ENCODE data around the gene PBX1.

The PBX1 gene

DNA sequence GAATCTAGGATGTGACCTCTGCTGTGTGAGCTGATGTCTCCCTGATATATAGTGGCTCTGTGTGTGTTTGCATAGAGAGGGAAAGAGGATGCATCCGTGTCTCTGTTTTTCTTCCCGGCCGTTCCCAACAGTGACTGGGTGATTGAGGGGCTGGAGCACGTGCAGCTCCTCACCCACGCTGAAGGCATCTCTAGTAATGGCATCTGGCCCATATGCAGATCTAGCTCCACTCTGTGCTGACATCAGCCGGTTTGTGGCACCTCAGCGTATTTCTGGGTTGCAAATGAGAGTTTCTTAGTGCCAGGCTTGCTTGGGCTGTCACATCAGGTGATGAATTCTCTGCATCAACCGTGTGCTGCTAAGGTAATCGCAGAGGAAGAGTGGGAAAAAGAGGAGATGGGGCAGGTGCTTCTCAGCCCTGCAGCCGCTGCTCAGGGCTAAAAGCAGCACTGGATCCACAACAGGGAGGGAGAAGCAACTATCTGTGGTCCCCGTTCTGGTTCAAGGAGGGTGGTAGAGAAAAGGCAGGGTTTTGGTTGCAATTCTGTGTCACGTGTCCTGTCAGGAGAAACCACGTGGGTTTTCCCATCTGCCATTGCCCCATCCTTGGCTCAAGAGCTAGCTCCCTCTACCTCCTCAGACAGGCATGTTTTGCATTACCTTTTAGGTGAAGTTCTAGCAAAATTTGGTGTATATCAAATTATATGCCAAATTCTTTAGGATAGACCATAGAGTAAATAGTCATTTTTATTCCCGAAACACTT lies 282.9 kb downstream of the PBX1 start:
- DNase-seq, result no peak

DNA sequence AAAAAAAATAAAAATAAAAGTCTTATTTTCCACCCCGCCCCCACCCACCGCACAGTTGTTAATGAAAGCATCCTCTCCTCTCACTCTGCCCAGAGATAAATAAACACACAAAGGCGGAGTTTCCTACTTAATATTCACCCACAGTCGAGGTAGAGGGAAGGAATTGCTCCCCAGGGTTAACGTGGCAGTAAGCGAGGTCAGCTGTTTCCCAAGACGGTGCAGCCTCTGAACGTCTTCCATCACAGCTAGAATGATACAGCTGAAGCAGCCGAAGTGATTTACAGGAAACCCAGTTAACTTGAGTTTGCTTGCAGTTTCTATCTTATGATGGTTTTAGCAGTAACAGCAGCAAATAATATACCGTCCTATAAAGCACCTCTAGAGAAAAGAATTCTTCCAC lies 283.9 kb downstream of the PBX1 start:
- no peak for DNase-seq

DNA sequence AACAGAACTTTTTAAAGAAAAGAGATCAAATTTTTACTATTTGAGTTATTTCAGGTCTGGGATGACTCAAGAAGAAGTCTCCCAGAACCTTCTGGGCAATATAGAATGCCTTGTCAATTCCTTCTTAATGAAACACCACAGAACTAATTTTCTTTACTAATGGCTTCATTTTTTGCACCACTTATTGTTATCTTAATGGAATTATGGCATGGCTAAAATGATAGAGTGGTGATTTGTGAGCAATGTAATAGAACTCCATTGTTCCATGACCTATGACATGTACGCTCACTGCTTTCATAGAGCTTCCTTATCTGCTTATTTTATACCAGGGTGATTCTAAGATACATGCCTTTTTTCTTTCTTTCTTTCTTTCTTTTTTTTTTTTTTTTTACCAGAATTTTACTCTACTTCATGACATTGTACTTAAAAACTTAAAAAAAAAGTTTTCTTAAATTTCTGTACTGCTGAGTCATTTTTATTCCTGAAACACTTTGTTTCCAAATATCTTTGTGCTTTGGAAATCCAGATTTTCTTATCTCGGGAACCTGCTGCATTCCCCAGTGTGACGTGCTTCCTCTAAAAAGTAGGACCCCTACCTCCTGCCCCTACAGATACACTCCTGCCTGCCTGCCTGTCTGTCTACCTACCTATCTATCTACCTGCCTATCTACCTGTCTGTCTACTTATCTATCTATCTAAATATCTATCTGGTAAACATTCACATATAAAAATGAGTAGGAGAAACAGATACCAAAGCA lies 284.9 kb downstream of the PBX1 start:
- no peak for DNase-seq

DNA sequence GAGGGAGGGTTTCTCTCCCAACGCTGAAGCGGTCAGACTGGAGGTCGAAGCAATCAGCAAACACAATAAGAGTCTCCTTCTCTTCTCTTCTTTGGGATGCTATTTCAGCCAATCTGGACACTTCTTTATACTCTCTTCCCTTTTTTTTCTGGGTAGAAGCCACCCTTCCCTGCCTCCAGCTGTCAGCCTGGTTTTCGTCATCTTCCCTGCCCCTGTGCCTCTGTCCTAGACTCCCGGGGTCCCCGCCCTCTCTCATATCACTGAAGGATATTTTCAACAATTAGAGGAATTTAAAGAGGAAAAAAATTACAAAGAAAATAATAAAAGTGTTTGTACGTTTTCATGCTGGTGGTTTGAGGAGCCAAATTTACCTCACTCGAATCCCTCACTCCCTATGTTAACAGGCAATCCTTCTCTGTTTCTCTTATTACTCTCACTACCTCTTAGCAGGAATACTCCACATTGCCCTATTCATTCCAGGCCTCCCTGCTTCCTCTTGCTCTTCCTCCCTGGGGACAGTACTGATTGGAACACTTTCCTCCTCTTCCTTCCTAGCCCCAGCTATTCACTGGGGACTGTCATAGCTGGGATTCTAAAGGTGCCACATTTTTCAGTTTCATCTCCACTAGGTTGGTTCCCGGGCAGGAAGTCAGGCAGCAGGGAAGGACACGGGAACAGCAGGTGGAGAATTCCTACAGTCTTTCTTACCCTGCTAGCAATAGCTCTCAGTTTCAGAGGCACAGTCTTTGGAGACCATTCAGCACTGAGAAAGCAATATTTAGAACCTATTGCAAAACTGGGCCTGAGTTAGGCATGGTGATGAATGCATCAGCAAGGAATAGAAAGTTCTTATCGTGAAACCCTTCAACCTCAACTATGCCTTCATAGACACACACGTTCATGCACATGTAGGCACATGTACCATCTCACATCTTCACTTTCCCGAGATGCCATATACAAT lies 288.0 kb downstream of the PBX1 start:
- no peak for DNase-seq

DNA sequence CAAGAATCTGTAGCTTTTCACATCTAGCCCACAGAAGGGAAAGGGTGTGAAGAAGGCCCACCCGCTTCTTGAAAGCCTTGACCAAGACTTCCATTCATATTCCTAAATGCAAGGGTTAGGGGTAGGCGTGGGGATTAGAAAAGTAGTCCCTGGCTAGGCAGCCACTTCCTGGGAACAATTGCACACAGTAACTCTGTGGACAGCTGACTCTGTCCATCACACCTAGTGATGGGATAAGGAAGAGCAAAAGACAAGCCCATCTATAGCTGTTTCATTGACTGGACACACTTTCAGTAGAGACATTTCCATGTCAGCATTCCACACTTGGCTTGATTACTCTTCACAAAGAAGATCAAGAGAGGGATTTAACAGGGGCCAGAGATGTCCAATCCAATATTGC lies 294.2 kb downstream of the PBX1 start:
- no peak for DNase-seq

DNA sequence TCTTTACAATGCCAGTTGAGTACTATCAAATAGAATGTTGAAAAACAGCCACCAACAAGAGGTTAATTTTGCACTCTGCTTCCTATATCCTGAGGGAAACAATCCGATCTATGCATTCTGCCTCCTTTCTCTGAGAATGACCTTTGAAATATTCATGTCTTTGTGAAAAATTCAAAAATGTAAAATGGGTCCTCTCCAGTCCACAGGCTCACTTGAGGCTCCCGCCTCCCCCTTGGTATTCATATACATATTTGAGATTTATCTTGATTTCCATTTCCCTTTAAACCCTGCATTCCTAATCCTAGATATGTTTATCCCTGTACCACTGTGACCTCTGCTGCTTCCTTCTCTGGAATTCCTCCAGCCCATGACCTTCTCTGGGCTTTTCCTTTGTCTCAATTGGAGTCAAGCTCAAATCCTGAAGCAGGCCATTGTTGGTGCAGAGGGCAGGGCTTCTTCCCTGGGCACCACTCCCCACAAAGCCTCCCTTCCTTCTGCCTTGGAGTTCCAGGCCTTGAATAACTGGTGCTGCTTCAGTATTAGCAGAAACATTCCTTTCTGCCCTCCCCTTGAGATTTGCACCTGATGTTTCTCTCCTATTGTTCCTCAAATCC lies 296.8 kb downstream of the PBX1 start:
- DNase-seq, result no peak

DNA sequence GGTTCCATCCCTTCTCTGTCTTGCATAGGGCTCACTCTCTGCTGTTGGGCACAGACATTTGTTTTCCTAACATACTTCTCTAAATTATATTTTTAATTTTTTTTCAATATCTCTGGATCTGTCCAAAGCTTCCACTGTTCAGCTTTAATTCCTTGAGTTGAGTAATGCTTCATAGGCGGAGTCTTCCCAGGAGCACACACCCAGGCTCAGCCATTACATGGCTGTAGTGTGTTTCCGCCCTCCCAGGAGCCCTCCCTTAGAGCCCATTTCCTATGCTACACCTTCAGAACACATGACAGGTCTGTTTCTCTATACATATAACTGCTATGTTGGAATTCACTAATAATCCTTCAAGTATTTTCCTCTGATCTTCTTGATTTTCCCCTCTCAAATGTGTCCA lies 297.4 kb downstream of the PBX1 start:
- no peak for DNase-seq

DNA sequence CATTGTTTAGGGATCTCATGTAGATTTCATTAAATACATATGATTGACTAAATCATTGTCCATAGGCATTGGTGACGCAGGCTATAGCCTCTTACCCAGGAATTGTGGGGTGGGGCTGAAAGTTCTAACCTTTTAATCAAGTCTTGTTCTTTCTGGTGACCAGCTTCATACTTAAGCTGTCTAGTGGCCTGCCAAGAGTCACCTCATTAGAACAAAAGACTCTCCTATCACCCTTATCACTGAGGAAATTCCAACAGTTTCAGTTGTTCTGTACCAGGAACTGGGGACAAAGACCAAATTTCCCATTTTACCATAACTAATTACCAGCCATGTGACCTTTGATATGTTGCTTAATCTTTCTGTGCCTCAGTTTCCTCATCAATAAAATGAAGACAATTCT lies 298.5 kb downstream of the PBX1 start:
- DNase-seq, result no peak

DNA sequence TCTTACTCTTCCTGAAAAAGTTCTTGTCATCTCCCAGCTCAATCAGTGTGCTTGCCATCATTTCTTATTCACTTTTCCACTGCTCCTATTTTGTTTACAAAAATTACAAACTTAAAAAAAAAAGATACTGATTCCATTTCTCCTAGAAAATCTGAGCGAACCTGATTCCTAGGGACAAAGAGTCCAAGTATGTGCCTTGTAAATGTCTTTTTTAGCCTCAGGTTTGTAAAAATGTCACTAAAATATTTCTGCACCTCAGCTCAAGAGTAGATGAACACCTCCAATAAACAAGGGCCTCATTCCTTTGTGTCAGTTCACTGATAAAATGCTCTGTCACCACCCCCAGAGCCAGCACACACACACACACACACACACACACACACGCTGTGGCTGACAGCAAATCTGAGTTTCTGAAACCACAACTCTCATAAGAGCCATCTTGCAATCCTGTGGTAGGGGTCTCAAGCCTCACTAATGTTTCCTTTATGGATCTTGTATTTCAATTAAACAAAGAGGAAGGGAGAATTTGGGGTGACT lies 299.2 kb downstream of the PBX1 start:
- DNase-seq, result no peak

DNA sequence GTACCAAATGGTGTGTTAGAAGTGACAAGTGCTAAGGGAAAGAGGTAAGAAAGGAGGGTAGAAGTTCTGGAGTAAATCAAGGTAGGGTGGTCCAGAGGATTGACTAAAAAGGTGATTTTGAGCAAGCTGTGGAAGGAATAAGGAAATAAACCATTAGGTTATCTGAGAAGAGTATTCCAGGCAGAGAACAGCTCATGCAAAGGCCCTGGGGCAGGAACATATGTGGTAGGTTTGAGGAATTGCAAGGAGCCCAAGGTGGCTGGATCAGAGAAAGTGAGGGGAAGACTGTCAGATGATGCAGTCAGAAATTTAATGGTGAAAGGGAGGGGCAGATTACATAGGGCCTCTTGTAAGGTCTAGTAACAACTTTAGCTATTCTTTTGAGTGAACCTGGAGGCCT lies 302.6 kb downstream of the PBX1 start:
- DNase-seq, result no peak

DNA sequence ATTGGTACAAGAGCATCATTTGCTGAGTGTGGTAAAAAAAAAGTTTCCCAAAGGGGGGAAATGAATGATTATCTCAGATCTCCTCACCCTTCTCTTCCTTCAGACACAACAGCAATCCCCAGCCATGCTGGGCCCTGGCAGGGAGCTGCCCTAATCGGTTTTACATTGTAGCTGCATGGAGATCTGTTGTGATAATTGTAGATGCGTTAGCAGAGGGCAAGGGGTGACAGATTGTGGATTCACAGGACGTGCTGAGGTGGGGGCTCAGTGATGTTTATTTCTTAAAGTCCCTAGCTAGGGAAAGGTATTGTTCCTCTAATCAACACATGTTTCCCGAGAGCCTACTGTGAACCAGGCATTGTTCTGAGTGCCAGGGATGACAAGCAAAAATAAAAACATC lies 304.1 kb downstream of the PBX1 start:
- DNase-seq, result no peak

DNA sequence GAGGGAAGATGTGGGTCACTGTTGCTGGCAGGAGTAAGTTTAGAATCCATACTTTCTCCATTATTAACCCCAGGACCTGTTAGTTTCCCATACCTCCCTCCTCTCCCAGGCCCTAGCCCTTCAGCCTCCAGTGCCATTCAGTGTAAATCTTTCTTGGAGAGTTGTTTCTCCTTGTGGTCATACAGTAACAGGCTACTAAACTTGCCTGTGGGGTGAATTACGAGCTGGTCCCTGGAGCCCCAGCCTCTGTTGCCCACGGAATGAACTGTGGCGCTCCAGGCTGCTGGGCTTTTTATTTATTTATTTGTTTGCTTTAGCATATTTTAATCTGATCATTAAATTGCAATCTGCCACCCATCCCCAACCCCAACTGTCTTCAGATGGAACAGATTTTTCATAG lies 305.2 kb downstream of the PBX1 start:
- no peak for DNase-seq

DNA sequence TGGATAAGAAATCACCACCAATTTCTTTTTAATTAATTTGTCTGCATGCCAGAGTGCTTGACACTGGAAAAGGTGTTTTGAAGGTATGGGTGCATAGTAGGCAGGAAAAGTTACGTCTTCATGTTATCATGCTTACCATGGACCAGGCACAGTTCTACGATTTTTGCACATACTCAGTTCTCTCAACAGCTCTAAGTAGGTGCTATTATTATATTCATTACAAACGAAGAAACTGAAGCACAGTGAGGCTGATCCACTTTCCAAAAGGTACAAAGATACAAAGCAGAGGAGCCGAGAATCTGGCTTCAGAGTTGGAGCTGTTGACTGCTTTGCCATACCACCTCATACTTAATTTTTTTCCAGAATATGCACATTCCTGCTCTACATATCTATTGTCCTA lies 306.4 kb downstream of the PBX1 start:
- no peak for DNase-seq

DNA sequence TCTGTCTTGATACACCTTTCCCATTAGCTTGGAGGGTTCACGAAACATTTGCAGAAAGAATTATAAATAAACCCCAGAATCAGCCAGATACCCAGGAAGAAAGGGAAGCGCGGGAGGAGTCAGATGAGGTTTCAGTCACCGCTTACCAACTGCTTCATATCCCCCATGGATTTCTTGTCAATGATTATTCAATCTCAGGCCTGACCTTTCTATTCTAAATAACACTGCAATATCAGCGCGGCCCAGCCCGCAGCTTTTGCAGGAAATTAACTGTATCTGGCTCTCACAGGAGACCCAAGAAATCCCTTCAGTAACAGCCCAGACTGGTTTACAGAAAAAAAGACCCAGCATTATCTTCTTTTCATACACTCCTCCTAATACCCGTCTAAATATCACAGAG lies 308.6 kb downstream of the PBX1 start:
- DNase-seq, result no peak

DNA sequence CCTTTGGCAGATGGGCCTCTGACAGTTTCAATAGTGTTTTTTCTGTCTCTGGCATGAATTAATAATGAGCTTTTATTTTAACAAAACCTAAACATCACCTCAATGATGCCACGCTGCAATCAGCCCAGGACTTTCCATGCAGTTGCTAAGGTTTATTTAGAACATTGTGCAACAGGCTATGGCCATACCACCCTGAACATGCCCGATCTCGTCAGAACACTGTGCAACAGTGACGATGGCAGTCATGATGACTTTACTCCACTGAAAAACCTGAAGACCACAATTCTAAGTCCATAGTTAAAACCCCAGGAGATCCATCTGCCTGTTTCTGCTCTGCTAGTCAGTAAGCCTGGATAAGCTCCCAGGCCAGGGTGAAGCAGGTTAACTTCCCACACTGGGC lies 310.0 kb downstream of the PBX1 start:
- DNase-seq, result no peak

DNA sequence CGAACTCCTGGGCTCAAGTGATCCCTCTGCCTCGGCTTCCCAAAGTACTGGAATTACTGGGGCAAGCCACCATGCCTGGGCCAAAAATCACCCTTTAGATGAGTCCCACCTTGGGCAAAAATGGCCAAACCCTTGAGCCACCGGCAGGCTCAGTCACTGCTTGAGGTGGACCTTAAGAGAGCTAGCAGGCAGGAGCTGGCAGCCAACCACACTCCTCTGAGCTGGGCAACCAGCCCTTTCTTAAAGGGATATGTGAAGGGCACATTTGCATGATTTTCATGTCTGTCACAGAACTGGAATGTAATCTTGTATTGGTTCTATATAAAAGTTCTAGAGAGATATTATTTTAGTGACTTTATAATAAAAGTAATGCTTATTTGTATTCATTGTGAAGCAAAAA lies 316.5 kb downstream of the PBX1 start:
- no peak for DNase-seq

DNA sequence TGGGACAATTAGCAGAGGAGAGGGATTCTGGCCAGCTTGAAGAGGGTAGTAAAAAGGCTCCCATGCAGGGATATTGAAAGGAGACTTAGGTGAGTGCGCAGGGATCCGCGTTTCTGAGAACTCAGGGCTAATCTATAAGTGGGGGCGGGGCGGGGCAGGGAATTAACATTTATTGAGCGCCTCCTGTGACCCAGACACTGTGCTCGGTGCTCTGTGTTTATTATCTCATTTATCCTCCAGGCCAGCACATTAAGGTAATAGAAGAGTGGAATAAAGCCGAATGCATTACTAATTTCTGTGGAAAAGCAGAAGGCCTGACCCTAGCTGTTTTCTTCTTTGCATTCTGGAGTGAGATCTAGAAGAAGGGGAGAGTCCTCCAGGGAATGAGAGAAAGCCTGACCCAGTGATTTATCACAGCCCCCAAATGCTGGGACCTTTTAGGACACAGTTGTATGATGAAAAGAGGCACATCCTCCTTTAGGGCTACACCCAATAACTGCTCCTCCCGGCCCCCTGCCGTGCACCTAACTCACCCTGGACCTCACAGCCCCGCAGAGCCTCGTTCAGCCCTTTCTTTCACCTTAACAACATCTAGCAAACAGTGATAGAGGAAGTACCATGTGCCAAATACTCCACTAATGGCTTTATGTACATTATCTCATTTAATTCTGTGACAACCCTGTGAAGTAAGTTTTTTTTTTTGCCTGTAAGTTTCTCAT lies 317.6 kb downstream of the PBX1 start:
- no peak for DNase-seq

DNA sequence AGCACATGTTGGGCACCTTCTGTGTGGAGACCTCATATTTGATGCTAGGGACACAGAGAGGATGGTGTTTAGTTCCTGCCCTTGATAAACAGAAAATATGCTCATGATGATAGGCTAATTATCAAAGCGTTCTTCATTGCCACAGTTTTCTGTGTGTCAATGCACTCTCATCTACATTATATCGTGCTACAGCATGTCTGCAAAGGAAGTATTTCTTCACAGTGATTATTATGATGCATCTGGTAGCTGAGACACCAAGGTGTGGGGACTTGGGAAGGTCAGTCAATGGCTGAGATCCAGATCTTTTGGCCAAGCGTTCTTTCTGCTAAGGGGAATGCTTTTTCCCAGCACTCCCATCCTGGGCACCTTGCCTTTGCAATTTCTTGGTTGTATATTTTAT lies 321.2 kb downstream of the PBX1 start:
- DNase-seq, result no peak

DNA sequence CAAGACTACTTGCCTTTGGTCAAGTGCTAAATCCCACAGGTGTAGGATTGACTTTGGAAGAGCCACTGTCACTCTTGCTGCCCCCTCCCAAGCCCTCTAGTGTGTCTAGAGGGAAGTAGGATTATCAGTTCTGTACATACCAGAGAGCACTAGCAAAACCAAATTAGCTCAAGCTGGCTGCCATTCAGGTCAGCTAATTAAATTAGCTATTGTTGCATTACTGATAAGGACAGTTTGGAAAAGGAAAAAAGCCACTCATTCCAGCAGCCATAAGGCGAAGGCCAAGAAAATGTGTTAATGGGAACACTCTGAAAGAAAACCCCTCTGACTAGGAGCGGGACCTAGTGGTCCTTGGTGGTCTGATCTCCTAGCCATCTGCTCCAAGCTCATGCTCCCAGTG lies 321.7 kb downstream of the PBX1 start:
- DNase-seq, result no peak

DNA sequence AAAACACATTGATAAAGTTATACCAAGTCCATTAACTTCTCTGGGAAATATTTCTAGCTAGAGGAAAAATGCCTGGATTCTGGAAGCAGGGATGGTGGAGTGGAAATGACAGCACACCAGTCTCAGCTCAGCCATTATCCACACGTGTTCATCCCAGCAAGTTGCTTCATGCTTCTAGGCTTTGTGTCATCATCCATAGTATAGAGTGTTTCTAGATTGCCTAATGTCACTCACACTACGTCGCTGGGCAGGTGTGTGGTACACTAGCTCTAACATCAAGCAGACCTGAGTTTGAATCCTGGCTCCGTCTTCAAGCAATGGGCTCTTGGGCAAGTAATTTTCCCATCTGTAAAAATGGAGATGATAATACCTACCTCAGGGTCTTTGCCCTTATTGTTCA lies 326.3 kb downstream of the PBX1 start:
- no peak for DNase-seq

DNA sequence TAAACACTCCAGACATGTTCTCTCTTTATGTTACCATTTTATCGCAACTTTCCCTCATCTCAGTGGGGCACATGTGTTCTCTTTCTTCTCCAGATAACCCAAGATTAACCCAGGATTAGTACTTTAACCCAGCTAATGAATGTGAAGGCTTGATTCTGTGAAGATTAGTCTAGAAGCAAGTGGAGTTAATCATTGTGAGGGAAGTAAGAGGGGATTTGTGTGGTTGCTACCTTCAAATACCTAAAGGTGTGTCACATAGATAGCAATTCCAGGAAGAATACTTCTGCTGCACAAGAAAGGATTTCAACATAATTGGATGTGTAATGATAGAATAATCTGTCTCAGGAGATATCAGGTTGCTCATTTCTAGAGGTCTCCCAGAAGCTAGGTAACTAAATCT lies 327.1 kb downstream of the PBX1 start:
- DNase-seq, result no peak

DNA sequence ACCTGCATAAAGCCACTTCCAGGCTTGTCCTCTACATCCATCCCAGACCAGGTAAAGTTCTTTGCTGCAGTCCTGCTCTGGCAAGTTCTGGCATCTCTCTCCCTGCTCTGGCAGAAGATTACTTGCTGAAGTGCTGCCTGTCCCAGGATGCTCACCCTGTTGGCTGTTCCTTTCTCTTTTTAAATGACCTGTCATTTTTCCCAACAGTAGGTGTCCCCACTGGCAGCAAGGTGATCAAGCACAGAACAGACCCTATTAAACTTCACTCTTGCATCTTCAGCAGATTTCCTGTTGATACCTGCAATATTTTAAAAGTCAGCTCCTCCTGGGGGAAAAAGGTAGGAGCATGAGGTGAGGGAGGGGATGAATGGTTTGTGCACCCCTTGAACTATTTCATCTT lies 332.6 kb downstream of the PBX1 start:
- no peak for DNase-seq

Measured in femur (tissue), 1 donor.